ENCODE data around the gene FANK1.
"Not testable (repeated sequence)": the region's sequence is repeated elsewhere in the genome, so short reads cannot be mapped to it uniquely, and the experiment has no call there.

FANK1 gene

GRCh38 chr10:125913277-125913676 is 16.9 kb downstream of the FANK1 start:
- H3K4me3 ChIP-seq (ENCODE audit: low read depth, low read length): not testable (repeated sequence)

GRCh38 chr10:125916977-125917376 is 20.6 kb downstream of the FANK1 start:
- Histone ChIP-seq H3K23ac (ENCODE audit: low read length) (no peak overlapping the region), H2AK5ac (ENCODE audit: low read length) (no peak overlapping the region), H3K9ac (ENCODE audit: low read length) (no peak overlapping the region), H2BK5ac (ENCODE audit: low read depth, low read length, poor library complexity) (no peak overlapping the region), H3K18ac (ENCODE audit: low read length) (no peak overlapping the region), H4K8ac (ENCODE audit: low read depth, low read length) (no peak overlapping the region), H3K4me2 (ENCODE audit: low read length) (no peak overlapping the region), H3K79me2 (ENCODE audit: control insufficient read depth, insufficient read depth, low read length, poor library complexity) (no peaks in the 10 kb centered on the region), H2BK12ac (ENCODE audit: low read length) (no peak overlapping the region), H3K9me3 (ENCODE audit: insufficient read depth, low read depth, low read length) (no peaks in the 10 kb centered on the region), H3K79me1 (ENCODE audit: low read length) (no peaks in the 10 kb centered on the region), H4K12ac (ENCODE audit: low read depth, low read length) (no peak overlapping the region), H4K91ac (ENCODE audit: low read depth, low read length) (peak overlapping the region; percentile 63), H2BK120ac (ENCODE audit: insufficient read depth, low read length, poor library complexity) (no peak overlapping the region), H2AFZ (ENCODE audit: insufficient read depth, low read length, poor library complexity) (no peak overlapping the region), H3K27ac (ENCODE audit: low read depth, low read length) (no peak overlapping the region), H3K14ac (ENCODE audit: low read length) (no peak overlapping the region), H3K27me3 (ENCODE audit: insufficient read depth, low read length) (no peaks in the 10 kb centered on the region), H3K4ac (ENCODE audit: low read depth, low read length) (no peak overlapping the region), H3K4me1 (ENCODE audit: control insufficient read depth in 1 of 2, insufficient read depth in 2 of 2, low read length in 2 of 2) (peaks cover 6 to 8% of the 10 kb centered on the region in 2 experiments), H3K36me3 (ENCODE audit: control insufficient read depth in 1 of 2, insufficient read depth in 2 of 2, low read length in 2 of 2) (no peaks in the 10 kb centered on the region), H3K4me3 (ENCODE audit: low read depth, low read length) (no peak overlapping the region)
- no CpG with 5 or more reads among the region's 3 CpGs for WGBS (ENCODE audit: extremely low coverage, insufficient coverage, insufficient read length)
- DNase-seq: peak in 1 of 2 donors; percentile 66

More at GRCh38 chr10:125913277-125913676, 16.9 kb downstream of the FANK1 start:
- H3K18ac ChIP-seq (ENCODE audit: low read length); H4K91ac ChIP-seq (ENCODE audit: low read depth, low read length); H2BK5ac ChIP-seq (ENCODE audit: low read depth, low read length, poor library complexity); H2BK120ac ChIP-seq (ENCODE audit: insufficient read depth, low read length, poor library complexity); H3K9me3 ChIP-seq (ENCODE audit: insufficient read depth, low read depth, low read length); H2AFZ ChIP-seq (ENCODE audit: insufficient read depth, low read length, poor library complexity); H2AK5ac ChIP-seq (ENCODE audit: low read length); H3K4me1 ChIP-seq (ENCODE audit: control insufficient read depth in 1 of 2, insufficient read depth in 2 of 2, low read length in 2 of 2); H3K27me3 ChIP-seq (ENCODE audit: insufficient read depth, low read length); H3K36me3 ChIP-seq (ENCODE audit: control insufficient read depth in 1 of 2, insufficient read depth in 2 of 2, low read length in 2 of 2); H3K23ac ChIP-seq (ENCODE audit: low read length); H3K79me1 ChIP-seq (ENCODE audit: low read length); H3K14ac ChIP-seq (ENCODE audit: low read length); H3K79me2 ChIP-seq (ENCODE audit: control insufficient read depth, insufficient read depth, low read length, poor library complexity); H3K9ac ChIP-seq (ENCODE audit: low read length); H2BK12ac ChIP-seq (ENCODE audit: low read length); H3K27ac ChIP-seq (ENCODE audit: low read depth, low read length); H3K4ac ChIP-seq (ENCODE audit: low read depth, low read length); H4K12ac ChIP-seq (ENCODE audit: low read depth, low read length); H4K8ac ChIP-seq (ENCODE audit: low read depth, low read length); H3K4me2 ChIP-seq (ENCODE audit: low read length): not testable (repeated sequence)
- no CpG with 5 or more reads among the region's 6 CpGs for WGBS (ENCODE audit: extremely low coverage, insufficient coverage, insufficient read length)
- DNase-seq: peak; percentile 67 to 71

- not testable (repeated sequence) for H3K18ac ChIP-seq (ENCODE audit: low read length); H3K27ac ChIP-seq (ENCODE audit: low read depth, low read length); H3K9ac ChIP-seq (ENCODE audit: low read length); H3K14ac ChIP-seq (ENCODE audit: low read length); H3K79me1 ChIP-seq (ENCODE audit: low read length); H3K4ac ChIP-seq (ENCODE audit: low read depth, low read length); H3K79me2 ChIP-seq (ENCODE audit: control insufficient read depth, insufficient read depth, low read length, poor library complexity); H2BK120ac ChIP-seq (ENCODE audit: insufficient read depth, low read length, poor library complexity); H4K8ac ChIP-seq (ENCODE audit: low read depth, low read length); H4K91ac ChIP-seq (ENCODE audit: low read depth, low read length); H3K23ac ChIP-seq (ENCODE audit: low read length); H3K4me2 ChIP-seq (ENCODE audit: low read length); H2AK5ac ChIP-seq (ENCODE audit: low read length); H2BK5ac ChIP-seq (ENCODE audit: low read depth, low read length, poor library complexity); H3K4me1 ChIP-seq (ENCODE audit: control insufficient read depth in 1 of 2, insufficient read depth in 2 of 2, low read length in 2 of 2); H3K4me3 ChIP-seq (ENCODE audit: low read depth, low read length); H4K12ac ChIP-seq (ENCODE audit: low read depth, low read length); H2BK12ac ChIP-seq (ENCODE audit: low read length); DNase-seq; H3K9me3 ChIP-seq (ENCODE audit: insufficient read depth, low read depth, low read length); H3K36me3 ChIP-seq (ENCODE audit: control insufficient read depth in 1 of 2, insufficient read depth in 2 of 2, low read length in 2 of 2); H3K27me3 ChIP-seq (ENCODE audit: insufficient read depth, low read length); H2AFZ ChIP-seq (ENCODE audit: insufficient read depth, low read length, poor library complexity)
- WGBS (ENCODE audit: extremely low coverage, insufficient coverage, insufficient read length): no CpG with 5 or more reads among the region's 8 CpGs
Observed at GRCh38 chr10:125917704-125918361, 21.5 kb downstream of the FANK1 start.

GRCh38 chr10:125921643-125922306 is 25.4 kb downstream of the FANK1 start:
- not testable (repeated sequence) for H3K14ac ChIP-seq (ENCODE audit: low read length); H2AK5ac ChIP-seq (ENCODE audit: low read length); H3K79me2 ChIP-seq (ENCODE audit: control insufficient read depth, insufficient read depth, low read length, poor library complexity); H4K12ac ChIP-seq (ENCODE audit: low read depth, low read length); H2BK12ac ChIP-seq (ENCODE audit: low read length); H3K9ac ChIP-seq (ENCODE audit: low read length); H2BK5ac ChIP-seq (ENCODE audit: low read depth, low read length, poor library complexity); H3K18ac ChIP-seq (ENCODE audit: low read length); H3K4me2 ChIP-seq (ENCODE audit: low read length); H3K23ac ChIP-seq (ENCODE audit: low read length); H3K4me3 ChIP-seq (ENCODE audit: low read depth, low read length); H3K27me3 ChIP-seq (ENCODE audit: insufficient read depth, low read length); H3K9me3 ChIP-seq (ENCODE audit: insufficient read depth, low read depth, low read length); H3K27ac ChIP-seq (ENCODE audit: low read depth, low read length); H2BK120ac ChIP-seq (ENCODE audit: insufficient read depth, low read length, poor library complexity); H4K8ac ChIP-seq (ENCODE audit: low read depth, low read length); H3K79me1 ChIP-seq (ENCODE audit: low read length); H3K36me3 ChIP-seq (ENCODE audit: control insufficient read depth in 1 of 2, insufficient read depth in 2 of 2, low read length in 2 of 2); H2AFZ ChIP-seq (ENCODE audit: insufficient read depth, low read length, poor library complexity); H3K4ac ChIP-seq (ENCODE audit: low read depth, low read length); DNase-seq; H3K4me1 ChIP-seq (ENCODE audit: control insufficient read depth in 1 of 2, insufficient read depth in 2 of 2, low read length in 2 of 2); H4K91ac ChIP-seq (ENCODE audit: low read depth, low read length)
- no CpG with 5 or more reads among the region's 2 CpGs for WGBS (ENCODE audit: extremely low coverage, insufficient coverage, insufficient read length)

All from trophoblast cell (in vitro differentiated cells and primary cell).